ENCODE results near the gene NNAT. TPM values are rescaled to one million over a fixed set of nuclear protein-coding genes. Genes with fewer than 3 reads are reported as not detected.

Gene NNAT
- total and polyA plus RNA-seq, 10 donors = 0.20 to 0.35 (median 0.29) TPM; not detected in 5

DNA sequence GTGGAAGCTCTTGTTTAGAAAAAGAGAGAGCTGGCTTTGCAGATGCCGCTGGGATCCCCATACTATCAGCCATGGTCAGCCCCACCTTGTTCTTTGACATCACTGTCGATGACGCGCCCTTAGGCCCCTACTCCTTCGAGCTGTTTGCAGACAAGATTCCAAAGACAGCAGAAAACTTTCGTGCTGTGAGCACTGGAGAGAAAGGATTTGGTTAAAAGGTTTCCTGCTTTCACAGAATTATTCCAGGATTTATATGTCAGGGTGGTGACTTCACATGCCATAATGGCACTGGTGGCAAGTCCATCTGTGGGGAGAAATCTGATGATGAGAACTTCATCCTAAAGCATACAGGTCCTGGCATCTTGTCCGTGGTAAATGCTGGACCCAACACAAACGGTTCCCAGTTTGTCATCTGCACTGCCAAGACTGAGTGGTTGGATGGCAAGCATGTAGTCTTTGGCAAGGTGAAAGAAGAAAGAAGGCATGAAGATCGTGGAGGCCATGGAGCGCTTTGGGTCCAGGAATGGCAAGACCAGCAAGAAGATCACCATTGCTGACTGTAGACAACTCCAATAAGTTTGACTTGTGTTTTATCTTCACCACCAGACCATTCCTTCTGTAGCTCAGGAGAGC, 9.0 kb downstream of the NNAT start:
- intact Hi-C loops (cut with DNase I; ENCODE audit: low total_unique reads) = loop anchor here (5.0 kb wide), 3 partner anchors 148 to 333 kb away; no protein-coding TSS in a partner anchor
- Histone ChIP-seq H3K4me1 (peaks cover 12 to 48% (median 34%) of the 10 kb centered on the region in 6 donors), H3K4me3 (no peak overlapping the region), H3K27ac (no peak overlapping the region), H3K27me3 (replicated peaks in 1 of 7) (no peaks in the 10 kb centered on the region), H3K36me3 (no peaks in the 10 kb centered on the region), H3K9me3 (no peaks in the 10 kb centered on the region)
- whole genome bisulfite sequencing, 5 donors = 87 to 94% (median 90%) methylated on average over 10 of the region's 10 CpGs
- TF ChIP-seq CTCF (IDR thresholded peaks at IDR 0.05 in 8 of 11, conservative IDR thresholded peaks at IDR 0.05 in 3 of 11) = no peak
- TF ChIP-seq POLR2AphosphoS5 (IDR thresholded peaks at IDR 0.05) = no peak
- no peak for TF ChIP-seq POLR2A (IDR thresholded peaks at IDR 0.05)
- peak; percentile 44 for DNase-seq

GRCh38 chr20:37530696-37531095, 9.6 kb downstream of the NNAT start:
- TF ChIP-seq POLR2A (IDR thresholded peaks at IDR 0.05) (no peak), POLR2AphosphoS5 (IDR thresholded peaks at IDR 0.05) (no peak), CTCF (IDR thresholded peaks at IDR 0.05 in 8 of 11, conservative IDR thresholded peaks at IDR 0.05 in 3 of 11) (no peak)
- peaks cover 6 to 42% (median 28%) of the 10 kb centered on the region in 6 donors for H3K4me1 ChIP-seq
- H3K36me3 ChIP-seq = no peaks in the 10 kb centered on the region
- intact Hi-C loops (cut with DNase I; ENCODE audit: low total_unique reads) = loop anchor here (5.0 kb wide), 2 partner anchors 148 to 263 kb away; no protein-coding TSS in a partner anchor
- no peaks in the 10 kb centered on the region for H3K27me3 ChIP-seq (replicated peaks in 1 of 7)
- 81 to 89% (median 82%) methylated on average over 2 of the region's 2 CpGs for whole genome bisulfite sequencing, 5 donors
- H3K27ac ChIP-seq = no peak overlapping the region
- H3K4me3 ChIP-seq = no peak overlapping the region
- DNase-seq = no peak
- no peaks in the 10 kb centered on the region for H3K9me3 ChIP-seq

GRCh38 chr20:37531856-37532255, 10.8 kb downstream of the NNAT start:
- Histone ChIP-seq H3K9me3 (no peaks in the 10 kb centered on the region), H3K36me3 (no peaks in the 10 kb centered on the region), H3K4me3 (no peak overlapping the region), H3K4me1 (peaks cover 0 to 31% (median 16%) of the 10 kb centered on the region in 6 donors), H3K27me3 (replicated peaks in 1 of 7) (no peaks in the 10 kb centered on the region), H3K27ac (no peak overlapping the region)
- TF ChIP-seq CTCF (IDR thresholded peaks at IDR 0.05 in 8 of 11, conservative IDR thresholded peaks at IDR 0.05 in 3 of 11) (no peak), POLR2AphosphoS5 (IDR thresholded peaks at IDR 0.05) (no peak), POLR2A (IDR thresholded peaks at IDR 0.05) (no peak)
- WGBS, 5 donors = 71 to 87% (median 84%) methylated on average over 3 of the region's 3 CpGs
- intact Hi-C loops (cut with DNase I; ENCODE audit: low total_unique reads) = loop anchor here (5.0 kb wide), 2 partner anchors 150 to 265 kb away; no protein-coding TSS in a partner anchor
- peak; percentile 12 for DNase-seq

GRCh38 chr20:37533154-37533715, 12.2 kb downstream of the NNAT start:
- no peak for DNase-seq
- WGBS, 5 donors = 51 to 72% (median 60%) methylated on average over 2 of the region's 2 CpGs
- Histone ChIP-seq H3K4me1 (peaks cover 0 to 26% (median 13%) of the 10 kb centered on the region in 6 donors), H3K36me3 (no peaks in the 10 kb centered on the region), H3K9me3 (no peaks in the 10 kb centered on the region), H3K4me3 (no peak overlapping the region), H3K27me3 (replicated peaks in 1 of 7) (no peaks in the 10 kb centered on the region), H3K27ac (no peak overlapping the region)
- intact Hi-C loops (cut with DNase I; ENCODE audit: low total_unique reads) = loop anchor here (5.0 kb wide), 2 partner anchors 151 to 266 kb away; no protein-coding TSS in a partner anchor
- TF ChIP-seq CTCF (IDR thresholded peaks at IDR 0.05 in 8 of 11, conservative IDR thresholded peaks at IDR 0.05 in 3 of 11) (no peak), POLR2A (IDR thresholded peaks at IDR 0.05) (no peak), POLR2AphosphoS5 (IDR thresholded peaks at IDR 0.05) (no peak)

Measured in spleen (tissue), 11 donors.